Measurements from ENCODE around the gene KCNQ2. TPM values are rescaled to one million over a fixed set of nuclear protein-coding genes. Genes with fewer than 3 reads are reported as not detected.

Gene KCNQ2
- total and polyA plus RNA-seq, 9 donors, result not detected

- no peak for DNase-seq
- TF ChIP-seq EP300 (IDR thresholded peaks at IDR 0.05), result no peak
- intact Hi-C loops (cut with DNase I), result no loop called here
- no peak overlapping the region for H3K4me3 ChIP-seq
- peaks cover 4% of the 10 kb centered on the region for H3K4me1 ChIP-seq (ENCODE audit: insufficient read depth)
- 36 to 50% (median 45%) methylated on average over 26 to 46 of the region's 46 CpGs for WGBS, 3 donors
- no peaks in the 10 kb centered on the region for H3K36me3 ChIP-seq
- no peaks in the 10 kb centered on the region for H3K9me3 ChIP-seq
- no peak overlapping the region for H3K27ac ChIP-seq
- H3K27me3 ChIP-seq, result no peaks in the 10 kb centered on the region
Measured at GRCh38 chr20:63452821-63453523, 19.5 kb downstream of the KCNQ2 start.

- Histone ChIP-seq H3K27me3 (no peaks in the 10 kb centered on the region), H3K4me1 (ENCODE audit: insufficient read depth) (peaks cover 4% of the 10 kb centered on the region), H3K27ac (no peak overlapping the region), H3K36me3 (no peaks in the 10 kb centered on the region), H3K9me3 (no peaks in the 10 kb centered on the region), H3K4me3 (no peak overlapping the region)
- no peak for TF ChIP-seq POLR2A (IDR thresholded peaks at IDR 0.05)
- TF ChIP-seq CTCF (IDR thresholded peaks at IDR 0.05), result no peak
- no peak for TF ChIP-seq EP300 (IDR thresholded peaks at IDR 0.05)
- no peak for DNase-seq
- intact Hi-C loops (cut with DNase I), result no loop called here
- 63 to 72% (median 66%) methylated on average over 20 of the region's 20 CpGs for WGBS, 3 donors
Measured at GRCh38 chr20:63452341-63452740, 20.1 kb downstream of the KCNQ2 start.

GRCh38 chr20:63451821-63452220, 20.6 kb downstream of the KCNQ2 start:
- Histone ChIP-seq H3K9me3 (no peaks in the 10 kb centered on the region), H3K4me3 (no peak overlapping the region), H3K27me3 (no peaks in the 10 kb centered on the region), H3K36me3 (no peaks in the 10 kb centered on the region), H3K4me1 (ENCODE audit: insufficient read depth) (peaks cover 4% of the 10 kb centered on the region), H3K27ac (no peak overlapping the region)
- TF ChIP-seq EP300 (IDR thresholded peaks at IDR 0.05), result no peak
- no peak for TF ChIP-seq POLR2A (IDR thresholded peaks at IDR 0.05)
- no peak for TF ChIP-seq CTCF (IDR thresholded peaks at IDR 0.05)
- intact Hi-C loops (cut with DNase I), result no loop called here
- DNase-seq, result no peak
- 88 to 91% (median 90%) methylated on average over 12 to 17 of the region's 17 CpGs for WGBS, 3 donors

GRCh38 chr20:63449796-63450730, 22.4 kb downstream of the KCNQ2 start:
- DNase-seq, result no peak
- no peaks in the 10 kb centered on the region for H3K36me3 ChIP-seq
- H3K27ac ChIP-seq, result no peak overlapping the region
- no peak overlapping the region for H3K4me3 ChIP-seq
- no peak for TF ChIP-seq CTCF (IDR thresholded peaks at IDR 0.05)
- no peak for TF ChIP-seq EP300 (IDR thresholded peaks at IDR 0.05)
- TF ChIP-seq POLR2A (IDR thresholded peaks at IDR 0.05), result no peak
- intact Hi-C loops (cut with DNase I), result no loop called here
- peaks cover 4% of the 10 kb centered on the region for H3K4me1 ChIP-seq (ENCODE audit: insufficient read depth)
- H3K9me3 ChIP-seq, result no peaks in the 10 kb centered on the region
- 59 to 65% (median 61%) methylated on average over 27 to 30 of the region's 30 CpGs for whole genome bisulfite sequencing, 3 donors
- no peaks in the 10 kb centered on the region for H3K27me3 ChIP-seq

Data from ovary (tissue), 9 donors.